ENCODE results near the gene RALGAPB.

RALGAPB gene

DNA sequence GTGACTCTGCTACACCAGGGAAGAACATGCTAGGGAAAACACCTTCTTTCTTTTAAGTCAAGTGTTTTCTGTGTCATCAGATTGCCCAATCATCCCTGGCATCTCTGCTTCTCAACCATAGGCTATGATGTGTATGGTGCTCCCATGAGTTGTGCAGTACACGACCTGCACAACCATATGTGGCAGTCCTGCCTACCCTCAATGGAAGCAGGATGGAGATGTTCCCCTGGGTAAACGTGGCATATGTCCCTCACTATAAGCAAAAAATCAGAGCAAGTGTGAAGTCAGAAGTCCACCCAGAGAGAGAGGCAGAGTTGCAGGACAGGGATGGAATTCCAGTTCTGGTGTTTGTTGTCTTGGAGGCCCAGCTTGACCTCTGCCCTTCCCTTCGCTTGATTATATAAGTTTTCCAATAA, 27.3 kb upstream of the RALGAPB start:
- CTCF ChIA-PET: interaction anchor here (1.0 to 13.7 kb wide), 12 partner anchors 7 to 387 kb away, joined by 3 to 192 read pairs (median 5); partner anchors contain the start of genes RALGAPB and SNHG17
- POLR2A ChIA-PET: interaction anchor here (3.6 kb wide), 1 partner anchor 11 kb away, joined by 44 read pairs; the partner anchor contains the start of gene SNHG17
- TF ChIP-seq, protein P1, sequence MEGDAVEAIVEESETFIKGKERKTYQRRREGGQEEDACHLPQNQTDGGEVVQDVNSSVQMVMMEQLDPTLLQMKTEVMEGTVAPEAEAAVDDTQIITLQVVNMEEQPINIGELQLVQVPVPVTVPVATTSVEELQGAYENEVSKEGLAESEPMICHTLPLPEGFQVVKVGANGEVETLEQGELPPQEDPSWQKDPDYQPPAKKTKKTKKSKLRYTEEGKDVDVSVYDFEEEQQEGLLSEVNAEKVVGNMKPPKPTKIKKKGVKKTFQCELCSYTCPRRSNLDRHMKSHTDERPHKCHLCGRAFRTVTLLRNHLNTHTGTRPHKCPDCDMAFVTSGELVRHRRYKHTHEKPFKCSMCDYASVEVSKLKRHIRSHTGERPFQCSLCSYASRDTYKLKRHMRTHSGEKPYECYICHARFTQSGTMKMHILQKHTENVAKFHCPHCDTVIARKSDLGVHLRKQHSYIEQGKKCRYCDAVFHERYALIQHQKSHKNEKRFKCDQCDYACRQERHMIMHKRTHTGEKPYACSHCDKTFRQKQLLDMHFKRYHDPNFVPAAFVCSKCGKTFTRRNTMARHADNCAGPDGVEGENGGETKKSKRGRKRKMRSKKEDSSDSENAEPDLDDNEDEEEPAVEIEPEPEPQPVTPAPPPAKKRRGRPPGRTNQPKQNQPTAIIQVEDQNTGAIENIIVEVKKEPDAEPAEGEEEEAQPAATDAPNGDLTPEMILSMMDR (IDR thresholded peaks at IDR 0.05; ENCODE audit: control extremely low read depth, extremely low read depth, low read depth, missing control alignments): no peak
- no peak for DNase-seq (ENCODE audit: extremely low spot score)

DNA sequence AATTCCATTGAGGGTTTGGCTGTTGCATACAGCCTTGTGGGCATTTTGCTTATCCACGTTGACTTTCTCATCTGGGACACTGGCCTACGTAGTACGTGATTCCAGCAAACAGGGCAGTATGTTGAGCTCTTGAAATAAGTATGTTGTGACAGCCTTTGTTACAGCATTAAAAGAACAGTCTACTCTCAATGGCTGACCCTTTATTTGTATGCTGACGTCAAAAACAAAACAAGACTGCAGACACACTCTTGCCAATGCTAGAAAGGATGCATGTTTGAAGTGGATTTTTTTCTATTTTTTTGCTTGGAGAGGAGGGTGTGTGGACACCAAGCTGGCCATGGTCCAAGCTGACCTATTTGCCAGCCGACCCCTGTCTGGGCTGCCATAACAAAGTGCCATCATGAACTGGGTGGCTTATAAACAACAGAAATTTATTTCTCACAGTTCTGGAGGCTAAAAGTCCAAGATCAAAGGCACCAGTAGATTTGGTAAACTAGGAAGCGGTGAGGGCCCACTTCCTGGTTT, 26.7 kb upstream of the RALGAPB start:
- no peak for DNase-seq (ENCODE audit: extremely low spot score)
- ChIA-PET CTCF (interaction anchor here (0.7 to 13.7 kb wide), 20 partner anchors 8 to 388 kb away, joined by 3 to 192 read pairs (median 4); partner anchors contain the start of genes RALGAPB and SNHG17), POLR2A (interaction anchor here (3.6 kb wide), 1 partner anchor 12 kb away, joined by 44 read pairs; the partner anchor contains the start of gene SNHG17)
- TF ChIP-seq, protein P1 (IDR thresholded peaks at IDR 0.05; ENCODE audit: control extremely low read depth, extremely low read depth, low read depth, missing control alignments): no peak

- POLR2A ChIA-PET: interaction anchor here (2.0 to 3.6 kb wide), 2 partner anchors 12 to 15 kb away, joined by 6 to 44 read pairs; partner anchors contain the start of gene SNHG17
- TF ChIP-seq, protein P1 (IDR thresholded peaks at IDR 0.05; ENCODE audit: control extremely low read depth, extremely low read depth, low read depth, missing control alignments): peak; percentile 96
- CTCF ChIA-PET: interaction anchor here (0.7 to 13.7 kb wide), 20 partner anchors 8 to 388 kb away, joined by 3 to 192 read pairs (median 4); partner anchors contain the start of genes RALGAPB and SNHG17
- peak; percentile 92 for DNase-seq (ENCODE audit: extremely low spot score)
Measured at GRCh38 chr20:38446441-38447209, 26.0 kb upstream of the RALGAPB start.

- no peak for DNase-seq (ENCODE audit: extremely low spot score)
- CTCF ChIA-PET: interaction anchor here (1.6 to 13.7 kb wide), 6 partner anchors 9 to 29 kb away, joined by 4 to 192 read pairs (median 22); partner anchors contain the start of genes RALGAPB and SNHG17
- TF ChIP-seq, protein P1 (IDR thresholded peaks at IDR 0.05; ENCODE audit: control extremely low read depth, extremely low read depth, low read depth, missing control alignments): no peak
- POLR2A ChIA-PET: interaction anchor here (2.0 to 3.6 kb wide), 2 partner anchors 13 to 15 kb away, joined by 6 to 44 read pairs; partner anchors contain the start of gene SNHG17
Measured at GRCh38 chr20:38447251-38447661, 25.4 kb upstream of the RALGAPB start.

DNA sequence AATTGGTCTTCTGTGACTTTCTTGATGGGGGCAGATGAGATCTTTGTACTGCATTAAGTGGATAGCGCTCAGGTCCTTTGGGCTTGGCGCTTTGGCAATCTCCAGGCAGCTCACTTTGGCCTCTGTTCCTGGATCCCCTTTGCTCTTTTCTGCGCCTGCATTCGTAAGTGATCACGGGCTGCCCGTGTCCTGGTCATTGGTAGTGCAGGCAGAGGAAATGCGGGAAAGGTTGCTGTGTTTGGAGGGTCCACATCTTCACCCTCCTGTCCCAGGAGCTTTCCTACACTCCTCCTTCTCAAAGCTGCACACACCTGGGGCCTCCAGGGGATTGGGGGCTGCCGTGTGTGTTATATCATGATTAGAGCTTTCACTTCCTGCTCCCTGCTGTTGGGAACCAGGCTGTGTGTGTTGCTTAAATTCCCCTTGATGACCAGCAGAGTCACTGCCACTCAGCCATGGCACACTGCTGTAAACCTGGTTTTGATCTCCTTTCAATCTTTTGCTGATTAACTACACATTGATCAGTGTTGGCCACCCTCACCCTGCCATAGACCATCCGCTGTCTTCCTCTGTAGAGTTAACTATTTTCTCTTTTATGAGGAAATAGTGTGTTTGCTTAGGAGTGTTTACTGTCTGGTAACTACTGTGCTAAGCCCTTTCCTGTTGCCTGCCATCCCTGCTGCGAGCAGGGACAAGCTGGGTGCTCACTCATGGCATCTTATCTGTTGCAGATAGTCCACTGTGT, 24.5 kb upstream of the RALGAPB start:
- no peak for DNase-seq (ENCODE audit: extremely low spot score)
- ChIA-PET CTCF (interaction anchor here (1.1 to 13.7 kb wide), 6 partner anchors 9 to 26 kb away, joined by 3 to 192 read pairs (median 22); partner anchors contain the start of genes RALGAPB and SNHG17), POLR2A (interaction anchor here (2.0 to 3.6 kb wide), 2 partner anchors 14 to 16 kb away, joined by 6 to 44 read pairs; partner anchors contain the start of gene SNHG17)
- TF ChIP-seq, protein P1 (IDR thresholded peaks at IDR 0.05; ENCODE audit: control extremely low read depth, extremely low read depth, low read depth, missing control alignments): no peak
